Nephron progenitor cell (in vitro differentiated cells): ENCODE data around the gene CDCA5.

Source experiments
- DNase-seq: peaks from one replicate; pipeline ENCODE4 v3.0.0; 2021
- H3K27ac Mint-ChIP-seq: 2 replicates; pipeline ENCODE4 v1.8.0; 2021; ENCODE audit warnings: mild to moderate bottlenecking, moderate library complexity, mixed read lengths
- H3K27me3 Mint-ChIP-seq: 2 replicates; pipeline ENCODE4 v1.8.0; 2021; ENCODE audit warnings: mild to moderate bottlenecking, low read depth, mixed read lengths; ENCODE audit not compliant: poor library complexity
- H3K36me3 Mint-ChIP-seq: 2 replicates; pipeline ENCODE4 v1.8.0; 2021; ENCODE audit warnings: low read depth, mixed read lengths
- H3K4me1 Mint-ChIP-seq: 2 replicates; pipeline ENCODE4 v1.8.0; 2021; ENCODE audit warnings: mixed read lengths
- H3K4me3 Mint-ChIP-seq: 2 replicates; pipeline ENCODE4 v1.8.0; 2021; ENCODE audit warnings: mild to moderate bottlenecking, moderate library complexity, mixed read lengths
- H3K9me3 Mint-ChIP-seq: 2 replicates; pipeline ENCODE4 v1.8.0; 2021; ENCODE audit warnings: mild to moderate bottlenecking, moderate library complexity, mixed read lengths
- CTCF ChIP-seq: fragments of 200-600 bp; sonication (generic); IDR thresholded peaks from 2 replicates; pipeline ENCODE4 v1.5.0; 2021; ENCODE audit warnings: antibody characterized with exemption

The CDCA5 gene

DNA sequence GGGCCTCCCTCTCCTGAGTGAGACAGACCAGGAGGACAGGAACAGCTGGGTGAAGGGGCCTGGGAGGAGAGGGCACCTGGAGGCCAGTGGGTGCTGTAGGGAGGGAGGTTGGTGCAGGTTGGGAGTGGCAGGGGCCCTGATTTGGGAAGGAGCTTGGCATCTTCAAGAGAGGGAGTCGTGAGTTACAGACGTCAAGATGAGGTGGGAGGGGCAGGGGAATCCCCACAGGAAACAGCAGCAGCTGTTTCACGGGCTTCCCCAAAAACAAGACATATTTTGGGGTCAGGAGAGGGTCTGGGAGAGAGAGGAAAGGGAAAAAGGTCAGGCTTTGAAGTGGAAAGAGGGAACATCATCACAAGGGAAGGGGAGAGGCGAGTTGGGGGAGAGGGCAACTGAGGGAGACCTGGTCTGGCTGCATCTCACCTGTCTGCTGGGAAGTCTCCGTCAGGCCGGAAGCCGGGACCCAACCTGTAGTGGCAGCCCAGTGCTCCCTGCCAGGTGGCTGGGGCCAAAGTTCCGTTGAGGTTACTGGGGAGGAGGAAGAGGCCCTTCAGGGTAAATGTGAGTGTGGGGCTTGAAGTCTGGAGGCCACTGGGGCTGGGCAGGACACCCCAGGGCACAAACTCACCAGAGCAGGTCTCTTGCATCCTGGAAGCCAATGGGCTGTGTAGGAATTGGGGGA lies 29.9 kb downstream of the CDCA5 start:
- no peaks in the 10 kb centered on the region for H3K4me1 Mint-ChIP-seq
- H3K4me3 Mint-ChIP-seq = no peak overlapping the region
- H3K36me3 Mint-ChIP-seq = no peaks in the 10 kb centered on the region
- H3K27ac Mint-ChIP-seq = no peak overlapping the region
- no peaks in the 10 kb centered on the region for H3K9me3 Mint-ChIP-seq
- TF ChIP-seq CTCF = no peak
- DNase-seq = no peak
- peaks cover 37% of the 10 kb centered on the region for H3K27me3 Mint-ChIP-seq

- Mint-ChIP-seq H3K27me3 (peaks cover 37% of the 10 kb centered on the region), H3K9me3 (no peaks in the 10 kb centered on the region), H3K27ac (no peak overlapping the region), H3K36me3 (no peaks in the 10 kb centered on the region), H3K4me1 (peaks cover 5% of the 10 kb centered on the region), H3K4me3 (no peak overlapping the region)
- no peak for TF ChIP-seq CTCF
- no peak for DNase-seq
Observed at GRCh38 chr11:65051398-65051858, 32.4 kb downstream of the CDCA5 start.

DNA sequence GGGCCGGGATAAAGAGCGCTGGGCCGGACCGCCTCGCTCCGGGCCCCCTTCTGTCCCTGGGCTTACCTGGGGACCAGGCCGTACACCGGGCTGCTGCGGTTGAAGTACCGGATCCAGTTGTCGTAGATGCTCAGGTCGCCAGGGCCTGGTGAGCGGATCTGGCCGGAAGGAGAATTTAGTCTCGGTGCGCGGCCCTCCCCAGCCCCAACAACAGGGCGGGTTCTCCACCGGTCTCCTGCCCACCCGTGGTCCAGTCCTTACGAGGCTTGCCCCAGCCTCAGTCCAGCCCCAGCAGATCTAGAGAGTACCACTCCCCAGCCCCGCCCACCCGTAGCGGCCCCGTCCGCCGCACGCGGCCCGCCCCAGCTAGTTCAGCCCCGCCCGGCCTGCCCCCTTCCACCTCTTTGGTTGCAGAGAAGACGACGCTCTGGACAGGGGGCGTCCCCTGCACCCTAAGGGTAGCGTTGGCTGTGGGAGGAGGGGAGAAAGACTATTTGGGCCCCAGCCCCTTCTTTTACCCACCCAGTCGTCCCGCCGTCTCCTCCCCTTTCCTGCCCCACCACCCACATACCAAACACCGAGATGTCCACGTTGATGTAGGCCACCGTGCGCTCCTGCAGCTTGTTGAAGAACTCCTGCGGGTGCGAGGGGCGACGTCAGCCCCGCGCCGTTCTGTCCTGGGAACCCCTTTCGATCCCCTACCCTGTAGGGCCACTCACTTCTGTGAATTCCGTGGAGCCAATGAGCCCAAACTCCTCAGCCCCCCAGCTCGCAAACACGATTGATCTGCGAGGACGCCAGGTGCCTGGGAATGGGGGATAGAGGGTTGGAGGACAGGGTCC lies 36.0 kb downstream of the CDCA5 start:
- no peak overlapping the region for H3K4me3 Mint-ChIP-seq
- DNase-seq = no peak

DNA sequence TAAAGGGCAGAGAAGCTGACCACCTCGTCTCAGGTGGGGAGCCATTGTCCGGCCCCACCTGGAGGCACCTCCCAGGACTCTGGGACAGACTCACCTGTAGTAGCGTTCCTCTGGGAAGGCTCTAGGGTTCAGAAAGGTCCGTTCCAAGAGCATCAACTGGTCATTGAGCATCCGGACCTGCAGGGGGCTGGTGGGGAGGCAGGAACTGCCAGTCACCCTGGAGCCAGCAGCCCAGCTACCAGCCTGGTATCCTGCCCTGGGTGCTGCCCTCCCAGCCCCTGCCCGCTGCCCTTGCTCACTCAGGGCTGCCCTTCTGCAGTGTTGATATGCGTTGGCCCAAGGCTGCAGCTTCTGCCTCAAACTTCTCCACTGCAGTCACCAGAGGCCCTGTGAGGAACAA lies 38.1 kb downstream of the CDCA5 start:
- no peaks in the 10 kb centered on the region for H3K9me3 Mint-ChIP-seq
- peaks cover 4% of the 10 kb centered on the region for H3K27me3 Mint-ChIP-seq
- no peak for TF ChIP-seq CTCF
- DNase-seq = no peak
- H3K4me1 Mint-ChIP-seq = peaks cover 26% of the 10 kb centered on the region
- no peak overlapping the region for H3K4me3 Mint-ChIP-seq
- H3K36me3 Mint-ChIP-seq = peaks cover 12% of the 10 kb centered on the region
- no peak overlapping the region for H3K27ac Mint-ChIP-seq

More for the DNA sequence above, 36.0 kb downstream of the CDCA5 start:
- peaks cover 14% of the 10 kb centered on the region for H3K4me1 Mint-ChIP-seq
- H3K27ac Mint-ChIP-seq = no peak overlapping the region
- no peak for TF ChIP-seq CTCF
- H3K36me3 Mint-ChIP-seq = peaks cover 12% of the 10 kb centered on the region
- H3K27me3 Mint-ChIP-seq = peaks cover 9% of the 10 kb centered on the region
- H3K9me3 Mint-ChIP-seq = no peaks in the 10 kb centered on the region

DNA sequence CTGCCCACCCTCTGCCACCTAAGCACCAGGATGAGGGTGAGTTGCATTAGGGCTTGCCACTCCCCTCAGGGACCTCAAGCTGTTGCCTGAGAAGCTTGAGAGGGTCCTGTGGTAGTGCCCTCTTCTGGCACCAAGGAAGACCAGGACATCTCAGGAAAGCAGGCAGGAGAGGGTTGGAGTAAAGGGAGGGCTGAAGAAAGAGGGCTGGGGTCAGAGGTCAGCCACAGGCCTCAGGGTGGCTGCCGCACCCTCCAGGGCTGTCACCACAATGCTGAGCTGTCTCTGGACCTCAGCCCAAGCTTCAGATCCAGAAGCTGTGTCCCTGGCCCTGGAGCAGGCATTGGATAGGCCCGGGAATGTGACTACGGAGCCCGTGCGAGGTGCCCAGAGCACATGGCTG lies 38.8 kb downstream of the CDCA5 start:
- Mint-ChIP-seq H3K27ac (no peak overlapping the region), H3K4me1 (peaks cover 26% of the 10 kb centered on the region), H3K4me3 (no peak overlapping the region), H3K9me3 (no peaks in the 10 kb centered on the region), H3K27me3 (peaks cover 4% of the 10 kb centered on the region), H3K36me3 (peaks cover 12% of the 10 kb centered on the region)
- no peak for TF ChIP-seq CTCF
- DNase-seq = no peak
